HTERT RPE-1 (cell line): Measurements from ENCODE around the gene C8G.

Experiments
- in situ Hi-C: fragments of 300-500 bp; cut with MboI; formaldehyde crosslinking; loops from 4 replicates; pipeline ENCODE4 v1.14.3; 2020; ENCODE audit warnings: low sequenced_read_pairs

The C8G gene

DNA sequence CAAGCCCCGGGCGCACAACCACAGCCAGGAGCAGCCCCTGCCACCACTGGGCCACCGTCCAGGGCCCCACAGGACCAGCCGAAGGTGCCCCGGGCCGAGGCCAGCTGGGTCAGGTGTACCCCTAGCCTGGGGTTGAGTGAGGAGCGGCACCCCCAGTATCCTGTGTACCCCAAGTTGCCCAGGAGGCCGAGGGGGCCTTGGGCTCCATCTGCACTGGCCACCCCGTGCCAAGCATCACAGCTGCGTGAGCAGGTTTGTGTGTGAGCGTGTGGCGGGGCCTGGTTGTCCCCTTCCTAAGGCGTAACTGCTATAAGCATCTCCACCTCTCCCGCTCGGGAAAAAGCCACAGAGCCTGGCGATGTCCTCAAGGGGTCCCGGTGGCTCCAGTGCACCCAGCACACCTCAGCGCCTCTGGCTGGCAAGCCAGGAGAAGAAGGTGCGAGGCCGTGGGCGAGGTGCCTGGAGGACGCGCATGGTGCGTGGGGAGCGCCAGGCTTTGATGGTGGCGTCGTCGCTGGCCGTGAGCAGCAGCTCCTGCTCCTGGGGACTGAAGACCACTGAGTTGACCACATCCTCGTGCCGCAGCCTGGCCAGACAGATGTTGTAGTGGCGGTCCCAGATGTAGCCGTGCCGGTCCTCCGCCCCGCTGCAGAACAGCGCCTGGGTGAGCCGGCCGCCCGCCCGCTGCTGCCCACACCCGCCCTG, 4.4 kb upstream of the C8G start:
- in situ Hi-C loops = no loop called here

DNA sequence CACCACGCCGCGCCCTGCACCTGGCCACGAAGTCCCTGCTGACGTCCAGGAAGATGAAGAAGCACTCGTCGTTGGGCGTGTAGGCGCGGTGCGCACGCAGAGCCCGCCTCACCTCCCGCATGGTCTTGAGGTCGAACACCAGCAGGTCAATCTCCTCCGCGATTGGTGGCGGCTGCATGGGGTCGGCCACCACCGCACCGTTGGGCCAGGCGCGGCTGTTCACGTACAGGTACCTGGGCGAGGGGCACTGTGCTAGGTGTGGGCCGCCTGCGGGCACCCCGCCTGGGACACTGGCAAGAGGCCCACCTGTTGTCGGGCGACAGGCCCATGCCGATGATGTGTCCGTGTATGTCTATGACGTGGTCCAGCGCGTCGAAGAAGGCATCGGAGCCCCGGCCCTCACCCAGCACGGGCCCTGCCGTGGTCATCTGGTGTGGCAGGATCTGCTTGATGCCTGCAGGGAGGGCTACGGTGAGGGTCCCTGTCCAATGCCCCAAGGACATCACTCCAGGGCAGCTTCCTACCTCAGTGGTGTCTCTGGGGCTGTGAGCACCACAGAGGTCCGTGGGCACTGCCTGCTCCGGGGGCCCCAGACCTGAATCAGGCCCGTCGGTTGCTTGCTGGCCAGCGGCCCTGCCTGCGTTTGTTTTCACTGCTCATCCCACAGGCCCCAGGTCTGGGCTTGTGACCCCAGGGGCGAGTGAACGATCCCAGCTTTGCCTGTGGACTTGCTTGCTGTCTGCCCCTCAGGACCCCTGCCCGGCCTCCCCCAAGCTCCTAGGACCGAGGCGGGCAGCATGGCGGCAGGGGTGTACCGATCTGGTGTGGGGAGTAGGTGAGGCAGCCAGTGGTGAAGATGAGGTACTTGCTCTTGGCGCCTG, 3.6 kb upstream of the C8G start:
- in situ Hi-C loops = no loop called here

DNA sequence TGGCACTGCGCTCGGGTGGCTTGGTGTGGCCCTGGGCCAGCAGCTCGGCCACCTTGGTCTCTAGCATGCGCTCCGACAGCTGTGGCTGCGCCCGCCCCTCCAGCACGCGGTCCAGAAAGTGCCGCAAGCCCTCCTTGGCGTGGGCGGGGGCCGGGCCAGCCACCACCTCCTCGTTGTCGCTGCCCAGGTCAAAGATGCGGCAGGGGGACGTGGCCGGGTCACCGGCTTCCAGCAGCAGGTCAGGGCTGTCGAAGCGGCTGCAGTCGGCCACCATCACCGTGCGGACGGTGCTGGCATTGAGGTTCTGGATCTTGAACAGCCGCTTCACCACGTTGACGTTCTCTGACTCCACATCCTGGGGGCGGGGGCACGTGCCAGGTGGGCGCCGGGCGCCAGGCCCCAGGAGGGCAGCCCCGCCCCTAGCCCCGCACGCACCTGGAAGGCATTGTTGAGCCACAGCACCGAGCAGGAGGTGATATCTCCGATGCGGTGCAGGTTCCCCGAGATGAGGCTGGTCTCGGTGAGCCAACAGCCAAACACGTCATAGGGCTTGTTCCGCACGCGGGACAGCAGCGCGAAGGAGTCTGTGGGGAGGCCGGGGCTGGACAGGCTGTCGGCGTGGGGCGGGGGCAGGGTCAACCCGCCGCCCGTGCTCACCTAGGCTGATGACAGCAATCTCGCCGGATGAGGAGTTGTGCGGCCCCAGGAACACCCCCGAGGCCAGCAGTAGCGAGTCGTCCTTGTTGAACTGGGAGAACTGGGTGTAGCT, 2.7 kb upstream of the C8G start:
- in situ Hi-C loops = no loop called here

- in situ Hi-C loops = no loop called here
Observed at GRCh38 chr9:136942881-136943230, 2.2 kb upstream of the C8G start.

DNA sequence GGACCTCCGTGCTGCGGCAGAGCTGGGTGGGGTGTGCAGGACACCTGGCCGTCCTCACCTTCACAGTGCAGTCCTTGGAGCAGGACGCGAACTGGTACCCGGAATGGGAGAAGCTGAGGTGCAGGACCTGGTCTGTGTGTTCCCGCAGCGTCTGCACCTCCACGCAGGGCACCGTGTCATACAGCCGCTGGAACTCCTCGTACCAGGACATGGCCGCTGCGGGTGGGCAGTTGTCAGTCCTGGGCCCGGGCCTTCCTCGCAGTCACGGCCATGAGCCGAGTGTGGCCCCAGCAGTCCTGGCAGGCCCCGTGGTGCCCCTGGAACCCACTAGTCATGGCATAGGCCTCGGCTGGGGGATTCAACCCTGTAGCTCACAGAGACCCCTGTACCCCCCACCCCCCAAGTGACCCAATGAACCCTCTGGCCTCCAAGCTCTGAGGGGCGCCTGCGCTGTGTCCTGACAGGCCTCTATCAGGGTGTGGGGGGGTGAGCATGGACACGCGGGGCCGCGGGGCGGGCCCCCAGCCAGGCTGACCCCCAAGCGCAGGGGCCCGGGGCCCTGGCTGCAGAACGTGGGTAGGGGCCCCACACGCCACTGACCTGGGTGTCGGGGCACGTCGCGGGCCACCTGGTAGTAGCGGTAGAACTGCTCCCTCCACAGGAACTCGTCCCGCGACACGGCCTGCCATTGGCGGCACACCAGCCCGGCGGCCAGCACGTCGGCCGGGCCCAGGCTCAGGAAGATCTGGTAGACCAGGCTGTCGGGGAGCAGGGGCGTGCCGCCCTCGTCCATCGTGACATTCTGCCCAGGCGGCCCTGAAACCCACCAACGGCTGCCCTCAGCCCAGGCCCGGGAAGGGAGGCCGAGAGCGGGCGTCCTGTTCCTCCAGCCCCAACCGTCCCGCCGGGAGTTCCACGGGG, 1.5 kb upstream of the C8G start:
- in situ Hi-C loops = no loop called here

DNA sequence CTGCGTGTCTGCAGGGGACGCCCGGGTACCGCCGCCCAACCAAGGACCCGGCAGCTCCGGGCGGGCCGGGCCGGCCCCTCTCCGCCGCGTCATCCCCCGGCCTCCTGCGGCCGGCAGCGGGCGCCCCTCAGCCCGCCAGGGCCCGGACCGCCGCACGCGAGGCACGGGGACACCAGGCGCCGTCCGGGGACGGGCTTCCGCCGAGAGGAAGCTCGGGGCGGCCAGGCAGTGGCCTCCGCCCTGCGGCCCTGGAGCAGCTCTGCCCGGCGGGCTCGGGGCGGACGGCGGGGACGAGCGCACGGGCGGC, 878 bp upstream of the C8G start:
- in situ Hi-C loops = no loop called here

DNA sequence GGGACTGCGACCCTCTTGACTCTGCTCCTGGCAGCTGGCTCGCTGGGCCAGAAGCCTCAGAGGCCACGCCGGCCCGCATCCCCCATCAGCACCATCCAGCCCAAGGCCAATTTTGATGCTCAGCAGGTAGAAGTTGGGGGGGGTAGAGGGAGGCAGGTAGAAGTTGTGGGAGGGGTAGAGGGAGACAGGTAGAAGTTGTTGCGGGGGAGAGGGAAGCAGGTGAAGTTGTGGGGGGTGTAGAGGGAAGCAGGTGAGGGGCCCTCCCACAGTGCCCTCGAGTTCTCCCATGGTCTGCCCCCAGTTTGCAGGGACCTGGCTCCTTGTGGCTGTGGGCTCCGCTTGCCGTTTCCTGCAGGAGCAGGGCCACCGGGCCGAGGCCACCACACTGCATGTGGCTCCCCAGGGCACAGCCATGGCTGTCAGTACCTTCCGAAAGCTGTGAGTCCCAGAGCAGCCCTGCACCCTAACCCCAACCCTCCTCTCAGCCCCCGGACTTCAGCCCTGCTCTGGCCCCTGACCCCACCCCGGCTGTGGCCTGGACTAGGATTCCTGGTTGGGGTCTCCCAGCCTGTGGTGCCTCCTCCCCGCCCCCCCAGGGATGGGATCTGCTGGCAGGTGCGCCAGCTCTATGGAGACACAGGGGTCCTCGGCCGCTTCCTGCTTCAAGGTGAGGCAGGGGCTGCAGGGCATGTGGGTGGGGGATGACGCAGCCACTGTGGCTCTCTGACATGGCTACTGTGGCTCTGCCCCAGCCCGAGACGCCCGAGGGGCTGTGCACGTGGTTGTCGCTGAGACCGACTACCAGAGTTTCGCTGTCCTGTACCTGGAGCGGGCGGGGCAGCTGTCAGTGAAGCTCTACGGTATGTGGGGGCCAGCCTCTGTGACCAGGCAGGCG, 537 bp downstream of the C8G start:
- in situ Hi-C loops = no loop called here

GRCh38 chr9:136946228-136947027, 1.4 kb downstream of the C8G start:
- in situ Hi-C loops = no loop called here

GRCh38 chr9:136947028-136947891, 2.2 kb downstream of the C8G start:
- in situ Hi-C loops = no loop called here

DNA sequence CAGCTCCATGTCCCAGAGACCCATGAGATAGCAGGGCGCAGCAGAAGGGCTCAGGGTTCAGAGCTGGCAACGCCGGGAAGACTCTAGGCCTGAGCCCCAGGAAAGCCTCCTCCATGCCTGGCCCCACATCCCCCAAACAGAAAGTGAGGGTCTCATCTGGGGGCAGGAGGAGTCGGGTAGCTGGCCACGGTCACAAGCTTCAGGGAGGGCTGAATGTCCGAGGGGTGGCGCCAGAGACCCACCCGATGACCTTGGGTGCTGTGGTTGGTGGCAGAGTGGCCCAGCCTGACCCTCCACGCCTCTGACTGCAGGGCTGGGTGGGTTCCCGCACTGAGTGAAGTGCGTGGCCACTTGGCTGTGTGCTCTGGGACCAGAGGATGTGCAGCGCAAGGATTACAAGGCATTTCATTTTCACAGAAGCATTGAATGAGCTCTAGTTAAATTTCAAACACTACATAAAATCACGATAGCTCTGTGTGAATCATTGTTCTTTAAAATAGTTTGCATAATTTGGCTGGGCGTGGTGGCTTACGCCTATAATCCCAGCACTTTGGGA, 3.0 kb downstream of the C8G start:
- in situ Hi-C loops = no loop called here

DNA sequence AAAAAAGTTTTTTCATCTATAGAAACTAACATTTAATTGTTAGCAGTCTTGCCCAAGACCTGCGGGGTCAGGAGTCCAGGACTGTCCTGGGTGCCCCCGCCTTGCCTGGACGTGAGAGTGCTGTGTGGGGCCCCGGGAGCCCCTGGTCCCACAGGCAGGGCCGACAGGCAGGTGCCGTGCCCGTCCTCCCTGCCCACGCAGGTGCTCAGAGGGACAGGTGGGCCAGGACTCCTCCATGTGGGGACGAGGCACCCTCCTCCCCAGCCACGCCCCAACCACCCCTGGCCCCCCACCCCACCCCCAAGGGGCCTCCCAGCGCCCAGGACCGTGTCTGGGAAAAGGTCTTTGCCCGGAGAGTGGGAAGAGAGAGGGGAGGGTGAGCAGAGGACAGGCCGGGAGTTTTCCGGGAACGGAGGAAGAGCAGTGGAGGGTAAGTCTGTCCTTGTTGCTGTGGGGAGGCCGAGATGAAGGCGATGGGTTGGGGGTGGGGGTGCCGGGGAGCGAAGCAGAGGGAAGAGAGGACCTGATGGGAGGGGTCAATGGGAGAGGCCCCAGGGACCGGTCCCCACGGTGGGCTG, 4.3 kb downstream of the C8G start:
- in situ Hi-C loops = no loop called here

DNA sequence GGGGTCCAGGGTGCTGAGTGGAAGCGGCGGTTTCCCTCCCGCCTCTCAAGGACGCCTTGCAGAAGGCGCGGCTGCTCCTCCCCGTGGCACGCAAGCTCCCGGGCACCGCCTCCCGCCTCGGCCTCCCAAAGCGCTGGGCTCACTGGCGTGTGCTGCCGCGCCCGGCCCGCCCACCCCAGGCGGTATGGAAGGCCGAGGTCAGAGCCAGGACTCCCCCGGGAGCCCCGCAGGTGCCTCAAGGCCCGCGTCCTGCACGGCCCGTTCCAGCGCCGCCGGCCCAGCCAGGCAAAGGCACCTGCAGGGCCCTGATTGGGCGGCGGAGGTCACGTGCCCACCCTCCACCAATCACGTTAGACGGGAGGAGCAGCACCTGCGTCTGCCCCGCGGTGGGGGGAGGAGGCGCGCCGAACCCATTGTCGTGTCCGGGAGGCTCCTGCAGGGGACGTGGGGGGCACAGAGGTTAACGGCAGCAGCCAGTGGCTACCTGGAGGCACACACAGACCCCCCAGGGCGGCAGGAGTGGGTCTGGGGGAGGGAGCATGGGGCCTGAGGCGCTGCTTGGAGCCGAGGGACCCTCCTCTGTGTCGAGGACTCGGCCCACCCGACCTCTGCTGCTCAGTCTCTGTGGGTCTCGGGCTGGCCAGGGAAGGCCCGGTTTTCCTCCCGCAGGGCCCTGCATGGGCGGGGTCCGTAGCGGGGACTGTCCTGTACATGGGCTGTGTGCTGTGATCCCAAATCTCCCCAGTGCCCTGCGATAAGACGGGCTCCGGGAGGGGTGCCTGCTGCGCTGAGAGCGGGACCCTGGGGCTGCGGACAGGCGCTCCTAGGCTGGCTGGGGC, 5.0 kb downstream of the C8G start:
- in situ Hi-C loops = no loop called here

GRCh38 chr9:136950656-136951276, 5.7 kb downstream of the C8G start:
- in situ Hi-C loops = no loop called here

DNA sequence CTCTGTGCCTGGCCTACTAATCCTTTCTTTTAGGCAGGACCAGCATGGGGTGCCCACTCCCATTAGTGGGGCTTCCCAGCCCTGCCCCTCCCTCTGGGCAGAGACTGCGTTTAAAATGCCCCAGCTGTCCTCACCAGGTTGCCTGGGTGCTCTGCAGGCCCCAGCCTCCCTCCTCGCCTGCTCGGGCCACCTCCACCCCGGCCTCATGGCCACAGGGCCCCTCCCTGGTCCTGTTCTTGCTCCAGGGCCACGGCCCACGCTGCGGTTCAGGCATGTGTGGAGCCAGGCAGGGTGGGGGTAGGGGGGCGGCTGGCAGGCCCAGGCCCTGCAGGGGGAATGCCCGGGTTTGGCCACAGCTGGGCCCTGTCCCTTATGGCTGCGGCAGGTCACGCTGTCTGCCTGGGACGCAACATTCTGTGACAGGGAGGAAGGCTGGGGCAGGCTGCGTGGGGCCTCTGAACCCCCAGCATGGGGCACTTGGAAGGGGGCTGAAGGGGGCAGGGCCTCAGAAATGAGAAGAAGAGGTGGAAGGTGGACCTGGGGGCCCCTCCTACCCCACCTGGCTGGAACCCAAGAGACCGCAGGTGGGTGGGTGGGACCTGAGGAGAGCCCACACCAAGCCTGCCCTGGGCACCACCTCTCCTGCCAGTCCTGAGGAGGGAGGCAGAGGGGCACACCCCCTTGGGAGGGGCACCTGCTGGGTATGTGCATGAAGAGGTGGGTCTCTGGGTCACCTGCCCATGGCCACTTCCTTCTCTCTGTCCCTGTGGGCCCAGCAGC, 6.7 kb downstream of the C8G start, which contains the start of gene LCN12:
Gene LCN12 (plus strand): TSS at position 733 of the 780 bp plus-strand sequence. CDS start 55 bp downstream, outside the sequence.
- in situ Hi-C loops = no loop called here

- in situ Hi-C loops = no loop called here
Observed at GRCh38 chr9:136952321-136952850, 7.3 kb downstream of the C8G start.
